GM12872 (cell line): ENCODE results near the gene NECTIN1.

Experiments
- TF ChIP-seq, protein P1 (sequence below): IDR thresholded peaks from 3 replicates; pipeline ENCODE4 v1.5.1; 2011; ENCODE audit warnings: low read depth, mild to moderate bottlenecking, low read length, moderate library complexity; ENCODE audit not compliant: insufficient read depth

NECTIN1 gene

DNA sequence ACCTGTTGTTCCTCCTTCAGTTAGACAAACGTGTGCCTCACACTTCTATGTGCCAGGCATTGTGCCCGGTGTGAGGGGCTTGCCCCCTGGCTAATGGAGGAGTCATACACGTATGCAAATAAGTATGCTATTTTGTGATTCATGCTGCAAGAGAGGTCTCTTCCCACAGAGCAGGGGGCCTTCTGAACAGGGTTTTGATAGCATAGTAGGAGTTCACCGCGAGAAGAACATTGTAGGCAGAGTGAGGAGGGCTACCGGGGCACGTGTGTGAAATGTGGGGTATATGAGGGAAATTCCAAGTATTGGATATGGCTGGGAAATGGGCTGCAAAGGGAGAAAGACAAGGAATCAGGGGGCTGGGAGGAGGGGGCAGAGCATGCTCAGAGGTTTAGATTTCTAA is 84.5 kb downstream of the NECTIN1 start:
- TF ChIP-seq, protein P1, sequence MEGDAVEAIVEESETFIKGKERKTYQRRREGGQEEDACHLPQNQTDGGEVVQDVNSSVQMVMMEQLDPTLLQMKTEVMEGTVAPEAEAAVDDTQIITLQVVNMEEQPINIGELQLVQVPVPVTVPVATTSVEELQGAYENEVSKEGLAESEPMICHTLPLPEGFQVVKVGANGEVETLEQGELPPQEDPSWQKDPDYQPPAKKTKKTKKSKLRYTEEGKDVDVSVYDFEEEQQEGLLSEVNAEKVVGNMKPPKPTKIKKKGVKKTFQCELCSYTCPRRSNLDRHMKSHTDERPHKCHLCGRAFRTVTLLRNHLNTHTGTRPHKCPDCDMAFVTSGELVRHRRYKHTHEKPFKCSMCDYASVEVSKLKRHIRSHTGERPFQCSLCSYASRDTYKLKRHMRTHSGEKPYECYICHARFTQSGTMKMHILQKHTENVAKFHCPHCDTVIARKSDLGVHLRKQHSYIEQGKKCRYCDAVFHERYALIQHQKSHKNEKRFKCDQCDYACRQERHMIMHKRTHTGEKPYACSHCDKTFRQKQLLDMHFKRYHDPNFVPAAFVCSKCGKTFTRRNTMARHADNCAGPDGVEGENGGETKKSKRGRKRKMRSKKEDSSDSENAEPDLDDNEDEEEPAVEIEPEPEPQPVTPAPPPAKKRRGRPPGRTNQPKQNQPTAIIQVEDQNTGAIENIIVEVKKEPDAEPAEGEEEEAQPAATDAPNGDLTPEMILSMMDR, result no peak

DNA sequence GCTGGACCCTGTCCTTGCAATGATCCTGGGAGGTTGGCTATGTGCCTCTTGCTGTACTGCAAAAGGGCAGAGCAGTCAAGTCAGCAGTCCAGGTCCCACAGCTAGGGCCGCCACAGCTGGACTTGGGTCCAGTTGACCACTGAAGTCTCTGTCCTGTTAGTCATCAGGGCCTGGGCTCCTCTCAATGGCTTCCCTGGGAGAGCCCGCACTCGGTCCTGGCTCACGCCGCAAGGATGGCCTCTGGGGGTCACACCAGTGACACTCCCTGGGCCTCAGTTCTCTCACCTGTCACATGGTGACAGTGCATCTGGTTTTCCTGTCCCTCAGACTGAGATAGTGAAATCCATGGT is 85.1 kb downstream of the NECTIN1 start:
- TF ChIP-seq, protein P1, result no peak

DNA sequence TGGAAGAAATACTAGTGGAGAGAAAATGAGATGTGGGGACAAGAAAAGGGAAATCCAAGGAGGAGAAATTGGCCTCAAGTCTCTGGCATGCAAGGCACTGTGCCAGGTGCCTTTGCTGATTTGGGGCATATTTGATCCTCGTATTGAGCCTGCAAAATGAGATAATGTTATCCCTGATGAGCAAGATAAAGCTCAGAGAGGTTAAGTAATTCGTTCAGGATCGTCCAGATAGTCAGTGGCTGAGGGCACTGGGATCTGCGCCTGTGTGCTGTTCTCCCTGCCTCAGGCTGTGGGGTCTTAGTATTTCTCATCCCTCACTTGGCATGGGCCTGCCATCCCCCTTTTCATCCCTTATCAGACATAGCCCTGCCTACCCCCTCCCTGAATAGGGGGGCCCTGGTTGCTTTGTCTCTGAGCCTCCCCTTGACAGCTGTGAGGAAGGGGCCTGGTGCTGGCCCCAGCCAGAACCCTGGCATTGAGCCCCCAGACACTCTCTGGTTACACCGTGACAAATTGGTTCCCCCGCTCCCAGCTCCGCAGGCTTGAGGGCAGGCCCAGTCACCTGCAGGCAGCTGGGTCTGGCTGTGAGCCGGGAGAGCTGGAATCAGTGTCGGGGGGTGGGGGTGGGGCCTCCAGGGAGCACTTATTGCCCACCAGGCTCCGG is 85.7 kb downstream of the NECTIN1 start:
- TF ChIP-seq, protein P1, result no peak

GRCh38 chr11:119641983-119642745 is 86.8 kb downstream of the NECTIN1 start:
- TF ChIP-seq, protein P1, result peak; percentile 76

DNA sequence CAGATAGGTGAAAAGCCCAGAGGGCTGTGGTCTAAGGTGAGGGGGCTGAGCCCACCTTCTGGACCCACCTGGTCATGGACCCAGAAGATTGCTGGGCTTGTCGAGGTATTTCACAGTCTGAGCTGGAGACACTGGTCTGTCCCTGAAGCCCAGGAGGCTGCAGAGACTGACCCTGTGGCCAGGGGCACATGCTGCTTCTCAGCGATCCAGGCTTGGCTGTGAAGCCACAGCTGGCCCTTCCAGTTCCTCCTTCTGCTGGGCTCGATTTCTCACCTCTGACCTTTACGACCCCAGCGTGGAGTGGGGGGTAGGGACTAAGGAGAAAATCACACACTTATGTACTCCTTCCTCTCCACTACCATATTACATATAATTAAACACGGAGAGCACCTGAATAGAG is 88.5 kb downstream of the NECTIN1 start:
- TF ChIP-seq, protein P1, result no peak

DNA sequence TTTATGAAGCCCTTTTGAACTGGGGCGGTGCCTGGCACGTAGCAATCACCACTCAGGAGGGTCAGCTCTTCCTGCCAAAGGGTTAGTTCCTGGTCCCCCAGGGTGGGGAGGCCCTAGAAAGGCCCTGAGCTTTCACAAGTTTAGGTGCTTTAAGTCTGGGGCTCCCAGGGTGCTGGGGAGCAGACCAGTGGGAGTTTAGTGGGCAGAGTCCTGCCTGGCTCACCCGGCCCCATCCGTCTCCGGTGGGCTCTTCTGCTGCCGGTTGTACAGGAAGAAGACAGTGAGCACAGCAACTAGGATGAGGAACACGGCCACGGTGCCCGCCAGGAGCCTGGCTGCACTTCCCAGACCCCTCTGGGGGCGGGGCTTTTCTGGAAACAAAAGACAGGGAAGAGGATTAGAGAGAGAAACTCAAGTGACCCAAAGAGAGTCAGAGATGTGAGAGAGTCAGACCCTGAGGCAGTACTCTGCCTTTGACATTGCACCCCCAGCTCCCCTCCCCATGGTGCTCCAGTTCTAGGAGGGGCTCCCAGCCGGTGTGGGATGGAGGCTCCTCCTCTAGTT is 89.3 kb downstream of the NECTIN1 start:
- TF ChIP-seq, protein P1, result no peak

GRCh38 chr11:119638851-119639250 is 90.1 kb downstream of the NECTIN1 start:
- TF ChIP-seq, protein P1, result no peak
